CD4-positive, alpha-beta T cell treated with Interleukin-1 beta for 1 hour (primary cell): Measurements from ENCODE around the gene ARHGDIB.
A peak's percentile ranks its signal among the peaks of the same experiment; 100 is the strongest.

Experiments used
- DNase-seq, 2 donors: peaks; one replicate each; pipeline ENCODE4 v3.0.0-alpha.2; 2020 to 2022

ARHGDIB gene

GRCh38 chr12:14961466-14962152 lies at the start of gene ARHGDIB:
TSS of gene ARHGDIB (minus strand) at chr12:14961601. CDS start at chr12:14950712, 10,889 bp downstream.
- peak; percentile 91 to 92 for DNase-seq

GRCh38 chr12:15011162-15011561 lies 49.8 kb upstream of the ARHGDIB start:
- no peak for DNase-seq

GRCh38 chr12:15007551-15007950 lies 46.1 kb upstream of the ARHGDIB start:
- DNase-seq: no peak

- no peak for DNase-seq
Observed at GRCh38 chr12:15005064-15005463, 43.7 kb upstream of the ARHGDIB start.

- no peak for DNase-seq
Observed at GRCh38 chr12:15004421-15004820, 43.0 kb upstream of the ARHGDIB start.

- no peak for DNase-seq
Observed at GRCh38 chr12:15001733-15002382, 40.5 kb upstream of the ARHGDIB start.

- no peak for DNase-seq
Observed at GRCh38 chr12:15000575-15000974, 39.2 kb upstream of the ARHGDIB start.

- DNase-seq: no peak
Observed at GRCh38 chr12:14999695-15000365, 38.4 kb upstream of the ARHGDIB start.

- no peak for DNase-seq
Observed at GRCh38 chr12:14999021-14999694, 37.8 kb upstream of the ARHGDIB start.

- no peak for DNase-seq
Observed at GRCh38 chr12:14997998-14998397, 36.6 kb upstream of the ARHGDIB start.

GRCh38 chr12:14995583-14996425 lies 34.4 kb upstream of the ARHGDIB start:
- DNase-seq: peak in 1 of 2 donors; percentile 63

GRCh38 chr12:14994610-14995009 lies 33.2 kb upstream of the ARHGDIB start:
- no peak for DNase-seq

GRCh38 chr12:14993537-14994266 lies 32.3 kb upstream of the ARHGDIB start:
- peak in 1 of 2 donors; percentile 18 for DNase-seq

- no peak for DNase-seq
Observed at GRCh38 chr12:14993117-14993516, 31.7 kb upstream of the ARHGDIB start.

GRCh38 chr12:14992673-14993072 lies 31.3 kb upstream of the ARHGDIB start:
- DNase-seq: no peak

GRCh38 chr12:14991069-14991468 lies 29.7 kb upstream of the ARHGDIB start:
- no peak for DNase-seq

GRCh38 chr12:14989790-14990189 lies 28.4 kb upstream of the ARHGDIB start:
- no peak for DNase-seq

- DNase-seq: no peak
Observed at GRCh38 chr12:14988035-14988434, 26.6 kb upstream of the ARHGDIB start.

- no peak for DNase-seq
Observed at GRCh38 chr12:14986449-14986848, 25.0 kb upstream of the ARHGDIB start.

GRCh38 chr12:14984766-14985285 lies 23.4 kb upstream of the ARHGDIB start:
- no peak for DNase-seq

GRCh38 chr12:14984036-14984435 lies 22.6 kb upstream of the ARHGDIB start:
- DNase-seq: no peak
